ENCODE measurements around the gene MTARC1. TPM values are rescaled to one million over a fixed set of nuclear protein-coding genes. Genes with fewer than 3 reads are reported as not detected.

The MTARC1 gene
- total and polyA plus RNA-seq, 2 donors (not counting 1 experiment from before 2014, with no cell fraction given), result 0.49 to 2.9 TPM

- no peak overlapping the region for H3K9ac ChIP-seq (ENCODE audit: low read length)
- no peak overlapping the region for H3K4me3 ChIP-seq (ENCODE audit: control extremely low read depth in 1 of 5, extremely low read depth in 1 of 5, insufficient read depth in 1 of 5, low read depth in 2 of 5, low read length in 4 of 5)
- H3K36me3 ChIP-seq (replicated peaks in 1 of 2; ENCODE audit: control extremely low read depth in 1 of 2, control insufficient read depth in 1 of 2, extremely low read depth in 1 of 2, insufficient read depth in 2 of 2, low read length in 1 of 2), result no peaks in the 10 kb centered on the region
- CTCF ChIA-PET, result interaction anchor here (4.7 kb wide), 1 partner anchor 623 kb away, joined by 45 read pairs; no protein-coding TSS in a partner anchor
- no peak for DNase-seq
- intact Hi-C loops (cut with micrococcal nuclease), result loop anchor here (5.0 kb wide), 1 partner anchor 450 kb away; no protein-coding TSS in a partner anchor
- no peaks in the 10 kb centered on the region for H3K79me2 ChIP-seq (ENCODE audit: control insufficient read depth, insufficient read depth, low read length)
- no peak for TF ChIP-seq EZH2 (IDR thresholded peaks at IDR 0.05; ENCODE audit: borderline replicate concordance, insufficient read depth, low read depth, low read length, poor library complexity, severe bottlenecking)
- TF ChIP-seq, protein P1, sequence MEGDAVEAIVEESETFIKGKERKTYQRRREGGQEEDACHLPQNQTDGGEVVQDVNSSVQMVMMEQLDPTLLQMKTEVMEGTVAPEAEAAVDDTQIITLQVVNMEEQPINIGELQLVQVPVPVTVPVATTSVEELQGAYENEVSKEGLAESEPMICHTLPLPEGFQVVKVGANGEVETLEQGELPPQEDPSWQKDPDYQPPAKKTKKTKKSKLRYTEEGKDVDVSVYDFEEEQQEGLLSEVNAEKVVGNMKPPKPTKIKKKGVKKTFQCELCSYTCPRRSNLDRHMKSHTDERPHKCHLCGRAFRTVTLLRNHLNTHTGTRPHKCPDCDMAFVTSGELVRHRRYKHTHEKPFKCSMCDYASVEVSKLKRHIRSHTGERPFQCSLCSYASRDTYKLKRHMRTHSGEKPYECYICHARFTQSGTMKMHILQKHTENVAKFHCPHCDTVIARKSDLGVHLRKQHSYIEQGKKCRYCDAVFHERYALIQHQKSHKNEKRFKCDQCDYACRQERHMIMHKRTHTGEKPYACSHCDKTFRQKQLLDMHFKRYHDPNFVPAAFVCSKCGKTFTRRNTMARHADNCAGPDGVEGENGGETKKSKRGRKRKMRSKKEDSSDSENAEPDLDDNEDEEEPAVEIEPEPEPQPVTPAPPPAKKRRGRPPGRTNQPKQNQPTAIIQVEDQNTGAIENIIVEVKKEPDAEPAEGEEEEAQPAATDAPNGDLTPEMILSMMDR (IDR thresholded peaks at IDR 0.05), result no peak
- 87% methylated on average over 5 of the region's 6 CpGs for WGBS (ENCODE audit: insufficient coverage)
- peaks cover 0 to 5% of the 10 kb centered on the region in 2 donors for H3K4me1 ChIP-seq (ENCODE audit: control insufficient read depth in 2 of 2, insufficient read depth in 2 of 2, low read length in 2 of 2)
- Mint-ChIP-seq H3K27me3 (peaks cover 7% of the 10 kb centered on the region), H3K27ac (no peak overlapping the region), H3K4me3 (no peak overlapping the region), H3K9me3 (ENCODE audit: insufficient read depth) (no peaks in the 10 kb centered on the region), H3K4me1 (peaks cover 6% of the 10 kb centered on the region)
- no peak overlapping the region for H3K4me2 ChIP-seq (replicated peaks; ENCODE audit: low read depth, low read length, poor library complexity, severe bottlenecking)
- no peak overlapping the region for H2AFZ ChIP-seq (ENCODE audit: insufficient read depth, low read depth, low read length, poor library complexity, severe bottlenecking)
- peaks cover 0 to 9% (median 2%) of the 10 kb centered on the region in 4 experiments for H3K27me3 ChIP-seq (replicated peaks in 1 of 4; ENCODE audit: control extremely low read depth in 1 of 4, control insufficient read depth in 3 of 4, insufficient read depth in 4 of 4, low read length in 3 of 4)
- no peaks in the 10 kb centered on the region for H4K20me1 ChIP-seq (ENCODE audit: control insufficient read depth, insufficient read depth, low read length, poor library complexity, severe bottlenecking)
- H3K9me3 ChIP-seq (ENCODE audit: control extremely low read depth in 1 of 3, control insufficient read depth in 2 of 3, insufficient read depth in 1 of 3, low read length in 2 of 3), result no peaks in the 10 kb centered on the region
- H3K27ac ChIP-seq (ENCODE audit: low read length in 2 of 2), result no peak overlapping the region
- ATAC-seq (ENCODE audit: low read depth), result no peak
- POLR2A ChIA-PET, result no interaction called here
Observed at GRCh38 chr1:220812308-220812707, 25.6 kb downstream of the MTARC1 start.

DNA sequence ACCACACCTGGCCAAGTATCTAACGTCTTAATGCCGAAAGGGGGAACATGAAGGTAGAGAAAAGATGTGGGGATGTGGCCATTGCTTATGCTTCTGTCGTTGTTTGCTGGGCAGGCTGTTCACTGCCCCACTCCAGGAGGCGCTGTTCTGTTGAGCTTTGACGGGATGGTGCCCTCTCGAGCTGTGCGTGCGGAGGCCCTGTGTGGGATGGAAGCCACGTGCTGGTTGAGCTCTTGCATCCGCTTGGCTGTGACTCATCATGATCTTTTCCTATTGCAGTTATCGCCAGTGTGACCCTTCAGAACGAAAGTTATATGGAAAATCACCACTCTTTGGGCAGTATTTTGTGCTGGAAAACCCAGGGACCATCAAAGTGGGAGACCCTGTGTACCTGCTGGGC is 26.3 kb downstream of the MTARC1 start:
- H2AFZ ChIP-seq (ENCODE audit: insufficient read depth, low read depth, low read length, poor library complexity, severe bottlenecking), result no peak overlapping the region
- Mint-ChIP-seq H3K27me3 (peaks cover 7% of the 10 kb centered on the region), H3K4me3 (no peak overlapping the region), H3K27ac (no peak overlapping the region), H3K4me1 (peaks cover 6% of the 10 kb centered on the region), H3K9me3 (ENCODE audit: insufficient read depth) (no peaks in the 10 kb centered on the region)
- 83% methylated on average over 12 of the region's 12 CpGs for WGBS (ENCODE audit: insufficient coverage)
- CTCF ChIA-PET, result interaction anchor here (0.6 to 4.7 kb wide), 3 partner anchors 388 to 622 kb away, joined by 3 to 45 read pairs (median 5); no protein-coding TSS in a partner anchor
- H3K36me3 ChIP-seq (replicated peaks in 1 of 2; ENCODE audit: control extremely low read depth in 1 of 2, control insufficient read depth in 1 of 2, extremely low read depth in 1 of 2, insufficient read depth in 2 of 2, low read length in 1 of 2), result no peaks in the 10 kb centered on the region
- H3K9ac ChIP-seq (ENCODE audit: low read length), result no peak overlapping the region
- no peak overlapping the region for H3K4me2 ChIP-seq (replicated peaks; ENCODE audit: low read depth, low read length, poor library complexity, severe bottlenecking)
- no peaks in the 10 kb centered on the region for H4K20me1 ChIP-seq (ENCODE audit: control insufficient read depth, insufficient read depth, low read length, poor library complexity, severe bottlenecking)
- H3K4me3 ChIP-seq (ENCODE audit: control extremely low read depth in 1 of 5, extremely low read depth in 1 of 5, insufficient read depth in 1 of 5, low read depth in 2 of 5, low read length in 4 of 5), result no peak overlapping the region
- peaks cover 0 to 5% of the 10 kb centered on the region in 2 donors for H3K4me1 ChIP-seq (ENCODE audit: control insufficient read depth in 2 of 2, insufficient read depth in 2 of 2, low read length in 2 of 2)
- H3K27me3 ChIP-seq (replicated peaks in 1 of 4; ENCODE audit: control extremely low read depth in 1 of 4, control insufficient read depth in 3 of 4, insufficient read depth in 4 of 4, low read length in 3 of 4), result peaks cover 0 to 9% (median 2%) of the 10 kb centered on the region in 4 experiments
- intact Hi-C loops (cut with micrococcal nuclease), result loop anchor here (5.0 kb wide), 1 partner anchor 449 kb away; no protein-coding TSS in a partner anchor
- no peaks in the 10 kb centered on the region for H3K9me3 ChIP-seq (ENCODE audit: control extremely low read depth in 1 of 3, control insufficient read depth in 2 of 3, insufficient read depth in 1 of 3, low read length in 2 of 3)
- DNase-seq (no peak), ATAC-seq (ENCODE audit: low read depth) (no peak)
- TF ChIP-seq, protein P1 (IDR thresholded peaks at IDR 0.05), result no peak
- no peak for TF ChIP-seq EZH2 (IDR thresholded peaks at IDR 0.05; ENCODE audit: borderline replicate concordance, insufficient read depth, low read depth, low read length, poor library complexity, severe bottlenecking)
- no peaks in the 10 kb centered on the region for H3K79me2 ChIP-seq (ENCODE audit: control insufficient read depth, insufficient read depth, low read length)
- no peak overlapping the region for H3K27ac ChIP-seq (ENCODE audit: low read length in 2 of 2)
- POLR2A ChIA-PET, result no interaction called here

Measured in B cell (primary cell).